Measurements from ENCODE around the gene TMEM222.

Gene TMEM222

GRCh38 chr1:27325286-27325685 lies 3.3 kb downstream of the TMEM222 start:
- Histone ChIP-seq H3K4me2 (ENCODE audit: low read depth, low read length) (no peak overlapping the region), H3K9me2 (replicated peaks; ENCODE audit: insufficient read depth, low read length) (no peaks in the 10 kb centered on the region), H3K27me3 (replicated peaks; ENCODE audit: insufficient read depth, low read length) (no peaks in the 10 kb centered on the region), H3K27ac (ENCODE audit: low read length) (no peak overlapping the region), H3K9ac (ENCODE audit: low read length) (no peak overlapping the region), H3K79me2 (ENCODE audit: low read length) (peaks cover 77% of the 10 kb centered on the region), H3K4me3 (ENCODE audit: low read length) (no peak overlapping the region), H3K4me1 (ENCODE audit: low read length) (peaks cover 8% of the 10 kb centered on the region; the same call in 1 of the 2 replicates), H2AFZ (ENCODE audit: low read length) (no peak overlapping the region), H3K9me3 (replicated peaks; ENCODE audit: insufficient read depth, low read length) (no peaks in the 10 kb centered on the region), H3F3A (ENCODE audit: insufficient read depth, low read length) (0 out of 2 replicates have a peak, but pooled peaks cover 5% of the 10 kb centered on the region), H4K20me1 (ENCODE audit: insufficient read depth, low read length) (no peaks in the 10 kb centered on the region), H3K36me3 (replicated peaks; ENCODE audit: insufficient read depth, low read length) (no peaks in the 10 kb centered on the region; the same call in 1 of the 2 replicates)
- no peak for DNase-seq
- no peak for TF ChIP-seq EZH2 (optimal IDR thresholded peaks at IDR 0.05; ENCODE audit: low read depth, low read length)
- TF ChIP-seq EZH2phosphoT487 (IDR thresholded peaks at IDR 0.05; ENCODE audit: low read length) = no peak
- no peak for TF ChIP-seq CTCF (IDR thresholded peaks at IDR 0.05; ENCODE audit: low read length)

- Histone ChIP-seq H4K20me1 (ENCODE audit: insufficient read depth, low read length) (no peaks in the 10 kb centered on the region), H3K4me2 (ENCODE audit: low read depth, low read length) (no peak overlapping the region), H3K36me3 (replicated peaks; ENCODE audit: insufficient read depth, low read length) (no peaks in the 10 kb centered on the region; the same call in 1 of the 2 replicates), H3K4me1 (ENCODE audit: low read length) (peaks cover 8% of the 10 kb centered on the region; the same call in 1 of the 2 replicates), H3K79me2 (ENCODE audit: low read length) (peaks cover 85% of the 10 kb centered on the region), H3K9ac (ENCODE audit: low read length) (no peak overlapping the region), H3F3A (ENCODE audit: insufficient read depth, low read length) (no peaks in the 10 kb centered on the region), H2AFZ (ENCODE audit: low read length) (no peak overlapping the region), H3K4me3 (ENCODE audit: low read length) (no peak overlapping the region), H3K9me3 (replicated peaks; ENCODE audit: insufficient read depth, low read length) (no peaks in the 10 kb centered on the region), H3K27me3 (replicated peaks; ENCODE audit: insufficient read depth, low read length) (no peaks in the 10 kb centered on the region), H3K9me2 (replicated peaks; ENCODE audit: insufficient read depth, low read length) (no peaks in the 10 kb centered on the region), H3K27ac (ENCODE audit: low read length) (no peak overlapping the region)
- DNase-seq = no peak
- TF ChIP-seq EZH2phosphoT487 (IDR thresholded peaks at IDR 0.05; ENCODE audit: low read length) = no peak
- no peak for TF ChIP-seq EZH2 (optimal IDR thresholded peaks at IDR 0.05; ENCODE audit: low read depth, low read length)
- TF ChIP-seq CTCF (IDR thresholded peaks at IDR 0.05; ENCODE audit: low read length) = no peak
These were observed 6.0 kb downstream of the TMEM222 start for GRCh38 chr1:27327964-27328363.

GRCh38 chr1:27330786-27331185 lies 8.8 kb downstream of the TMEM222 start:
- no peaks in the 10 kb centered on the region for H3F3A ChIP-seq (ENCODE audit: insufficient read depth, low read length)
- no peak overlapping the region for H2AFZ ChIP-seq (ENCODE audit: low read length)
- H3K36me3 ChIP-seq (replicated peaks; ENCODE audit: insufficient read depth, low read length) = no peaks in the 10 kb centered on the region; the same call in none of the 2 replicates
- no peaks in the 10 kb centered on the region for H3K27me3 ChIP-seq (replicated peaks; ENCODE audit: insufficient read depth, low read length)
- no peaks in the 10 kb centered on the region for H3K9me2 ChIP-seq (replicated peaks; ENCODE audit: insufficient read depth, low read length)
- peaks cover 56% of the 10 kb centered on the region for H3K79me2 ChIP-seq (ENCODE audit: low read length)
- H3K4me3 ChIP-seq (ENCODE audit: low read length) = no peak overlapping the region
- no peaks in the 10 kb centered on the region for H3K9me3 ChIP-seq (replicated peaks; ENCODE audit: insufficient read depth, low read length)
- H3K4me1 ChIP-seq (ENCODE audit: low read length) = no peaks in the 10 kb centered on the region
- H3K4me2 ChIP-seq (ENCODE audit: low read depth, low read length) = no peak overlapping the region
- no peaks in the 10 kb centered on the region for H4K20me1 ChIP-seq (ENCODE audit: insufficient read depth, low read length)
- H3K27ac ChIP-seq (ENCODE audit: low read length) = no peak overlapping the region
- no peak overlapping the region for H3K9ac ChIP-seq (ENCODE audit: low read length)
- TF ChIP-seq EZH2 (optimal IDR thresholded peaks at IDR 0.05; ENCODE audit: low read depth, low read length) (no peak), CTCF (IDR thresholded peaks at IDR 0.05; ENCODE audit: low read length) (no peak), EZH2phosphoT487 (IDR thresholded peaks at IDR 0.05; ENCODE audit: low read length) (no peak)
- DNase-seq = no peak

Measured in MM.1S (cell line).